Measurements from ENCODE around the gene KRT13.

KRT13 gene

DNA sequence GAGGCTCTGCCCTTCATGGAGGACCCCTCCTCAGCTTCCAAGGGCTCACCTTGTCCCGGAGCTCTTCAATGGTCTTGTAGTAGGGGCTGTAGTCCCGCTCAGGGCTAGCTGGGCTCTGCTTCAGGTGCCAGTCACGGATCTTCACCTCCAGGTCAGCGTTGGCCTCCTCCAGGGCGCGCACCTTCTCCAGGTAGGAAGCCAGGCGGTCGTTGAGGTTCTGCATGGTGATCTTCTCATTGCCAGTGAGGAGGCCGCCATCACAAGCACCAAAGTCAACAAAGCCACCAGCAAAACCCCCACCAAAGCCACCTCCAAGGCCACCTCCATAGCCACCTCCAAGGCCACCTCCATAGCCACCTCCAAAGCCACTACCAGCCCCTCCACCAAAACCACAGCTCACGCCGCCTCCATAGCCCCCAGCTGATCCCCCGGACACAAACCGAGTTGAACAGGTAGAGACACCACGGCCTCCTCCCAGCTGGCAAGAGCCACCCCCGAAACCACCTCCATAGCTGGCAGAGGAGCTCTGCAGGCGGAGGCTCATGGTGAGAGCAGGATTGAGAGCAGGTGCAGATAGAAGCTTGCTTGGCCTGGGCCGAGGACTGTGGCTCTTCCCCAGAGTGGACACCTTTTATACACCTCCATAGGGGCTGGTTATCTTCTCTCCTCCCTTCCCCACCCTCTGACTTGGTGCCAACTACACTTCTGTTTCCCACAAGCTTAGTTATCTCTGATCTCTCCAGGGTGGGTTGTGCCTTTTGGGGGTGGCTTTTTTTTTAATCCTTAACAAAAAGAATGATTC is at the start of gene KRT13:
Gene KRT13, minus strand, starts transcription at position 606 of the 802 bp plus-strand sequence. Its CDS starts 62 bp downstream, at position 544.
- Histone ChIP-seq H3K27ac (no peak within 1 kb of the TSS), H3K4me3 (ENCODE audit: low read depth, low read length) (no peak within 1 kb of the TSS), H3K36me3 (no peaks in the 10 kb centered on the region), H3K27me3 (ENCODE audit: insufficient read depth, low read depth, severe bottlenecking) (no peaks in the 10 kb centered on the region), H3K9me3 (ENCODE audit: severe bottlenecking) (no peaks in the 10 kb centered on the region)
- DNase-seq, result no peak
- TF ChIP-seq, protein P1, sequence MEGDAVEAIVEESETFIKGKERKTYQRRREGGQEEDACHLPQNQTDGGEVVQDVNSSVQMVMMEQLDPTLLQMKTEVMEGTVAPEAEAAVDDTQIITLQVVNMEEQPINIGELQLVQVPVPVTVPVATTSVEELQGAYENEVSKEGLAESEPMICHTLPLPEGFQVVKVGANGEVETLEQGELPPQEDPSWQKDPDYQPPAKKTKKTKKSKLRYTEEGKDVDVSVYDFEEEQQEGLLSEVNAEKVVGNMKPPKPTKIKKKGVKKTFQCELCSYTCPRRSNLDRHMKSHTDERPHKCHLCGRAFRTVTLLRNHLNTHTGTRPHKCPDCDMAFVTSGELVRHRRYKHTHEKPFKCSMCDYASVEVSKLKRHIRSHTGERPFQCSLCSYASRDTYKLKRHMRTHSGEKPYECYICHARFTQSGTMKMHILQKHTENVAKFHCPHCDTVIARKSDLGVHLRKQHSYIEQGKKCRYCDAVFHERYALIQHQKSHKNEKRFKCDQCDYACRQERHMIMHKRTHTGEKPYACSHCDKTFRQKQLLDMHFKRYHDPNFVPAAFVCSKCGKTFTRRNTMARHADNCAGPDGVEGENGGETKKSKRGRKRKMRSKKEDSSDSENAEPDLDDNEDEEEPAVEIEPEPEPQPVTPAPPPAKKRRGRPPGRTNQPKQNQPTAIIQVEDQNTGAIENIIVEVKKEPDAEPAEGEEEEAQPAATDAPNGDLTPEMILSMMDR (IDR thresholded peaks at IDR 0.05; ENCODE audit: low read depth, low read length), result no peak

DNA sequence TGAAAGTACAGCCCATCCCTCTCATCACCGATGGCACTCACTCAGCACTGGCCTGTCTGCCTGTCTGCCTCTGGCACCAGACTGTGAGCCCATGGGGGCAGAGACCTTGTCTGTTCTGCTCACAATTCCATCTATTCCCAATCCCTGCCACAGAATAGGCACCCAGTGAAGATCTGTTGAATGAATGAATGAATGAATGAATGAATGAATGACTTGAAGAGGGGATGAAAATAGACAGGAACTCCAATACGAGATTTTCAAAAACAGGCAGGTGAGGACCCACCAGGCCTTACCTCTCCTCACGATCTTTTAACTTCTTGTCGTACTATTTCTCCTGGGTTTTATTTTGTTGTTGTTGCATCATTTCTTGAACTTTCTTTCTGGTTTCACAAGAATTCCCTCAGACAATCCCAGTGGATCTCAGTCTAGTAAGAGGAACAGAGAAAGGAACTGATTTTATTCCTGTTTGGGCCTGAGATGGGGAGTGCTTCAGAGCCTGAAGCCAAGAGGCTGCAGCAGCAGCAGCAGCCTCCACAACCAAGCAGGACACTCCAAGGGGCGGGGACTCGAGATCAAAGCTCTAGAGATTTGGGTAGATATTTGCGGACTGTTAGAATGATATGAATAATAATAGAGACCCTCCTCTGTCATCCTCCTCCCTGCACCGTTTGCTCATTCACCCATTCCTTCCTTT is 48.7 kb upstream of the KRT13 start:
- TF ChIP-seq, protein P1 (IDR thresholded peaks at IDR 0.05; ENCODE audit: low read depth, low read length), result no peak
- no peaks in the 10 kb centered on the region for H3K27me3 ChIP-seq (ENCODE audit: insufficient read depth, low read depth, severe bottlenecking)

DNA sequence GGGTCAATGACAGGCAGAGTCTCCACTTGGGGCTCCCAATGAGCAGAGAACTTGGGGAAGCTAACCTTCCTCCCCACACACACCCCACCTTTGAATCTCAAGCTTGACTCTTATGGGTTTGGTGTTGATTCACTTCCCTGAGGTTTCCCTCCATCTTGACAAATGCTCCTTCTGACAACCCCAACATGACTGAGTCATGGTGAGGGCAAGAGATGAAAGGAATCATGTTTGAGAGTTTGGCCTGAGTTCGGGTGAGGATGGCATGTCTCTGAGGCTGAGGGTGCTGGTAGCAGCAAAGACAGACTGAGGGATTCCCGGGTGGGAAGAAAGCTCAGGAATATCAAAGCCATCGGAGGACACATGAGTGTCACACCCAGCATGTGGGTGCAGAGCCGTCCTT is 47.8 kb upstream of the KRT13 start:
- Histone ChIP-seq H3K36me3 (no peaks in the 10 kb centered on the region), H3K27me3 (ENCODE audit: insufficient read depth, low read depth, severe bottlenecking) (no peaks in the 10 kb centered on the region), H3K9me3 (ENCODE audit: severe bottlenecking) (peaks cover 1% of the 10 kb centered on the region), H3K27ac (no peak overlapping the region), H3K4me3 (ENCODE audit: low read depth, low read length) (no peak overlapping the region)
- DNase-seq, result no peak
- TF ChIP-seq, protein P1 (IDR thresholded peaks at IDR 0.05; ENCODE audit: low read depth, low read length), result no peak

More for the DNA sequence above, 48.7 kb upstream of the KRT13 start:
- Histone ChIP-seq H3K27ac (no peak overlapping the region), H3K4me3 (ENCODE audit: low read depth, low read length) (no peak overlapping the region), H3K36me3 (no peaks in the 10 kb centered on the region), H3K9me3 (ENCODE audit: severe bottlenecking) (no peaks in the 10 kb centered on the region)
- DNase-seq, result no peak

DNA sequence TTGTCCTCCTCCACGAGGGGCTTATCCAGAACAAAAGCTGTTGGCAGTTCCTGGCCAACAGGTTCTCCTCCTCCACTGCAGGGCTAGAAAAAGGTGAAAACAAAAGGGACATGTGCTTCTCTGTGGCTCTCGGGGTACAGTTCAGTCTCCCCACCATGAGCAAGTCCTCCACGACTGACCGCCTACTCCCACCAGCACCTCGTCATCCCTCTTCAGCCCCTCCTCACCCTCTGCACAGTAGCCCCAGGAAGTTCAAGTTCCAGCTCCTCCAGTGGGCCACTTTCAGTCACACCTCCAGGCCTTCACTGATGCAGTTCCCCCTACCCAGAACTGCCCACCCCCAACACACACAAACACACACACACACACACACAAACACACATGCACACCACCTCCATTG is 47.0 kb upstream of the KRT13 start:
- DNase-seq, result no peak
- no peaks in the 10 kb centered on the region for H3K36me3 ChIP-seq
- TF ChIP-seq, protein P1 (IDR thresholded peaks at IDR 0.05; ENCODE audit: low read depth, low read length), result no peak
- no peaks in the 10 kb centered on the region for H3K27me3 ChIP-seq (ENCODE audit: insufficient read depth, low read depth, severe bottlenecking)
- H3K9me3 ChIP-seq (ENCODE audit: severe bottlenecking), result peaks cover 4% of the 10 kb centered on the region
- H3K27ac ChIP-seq, result no peak overlapping the region
- no peak overlapping the region for H3K4me3 ChIP-seq (ENCODE audit: low read depth, low read length)

DNA sequence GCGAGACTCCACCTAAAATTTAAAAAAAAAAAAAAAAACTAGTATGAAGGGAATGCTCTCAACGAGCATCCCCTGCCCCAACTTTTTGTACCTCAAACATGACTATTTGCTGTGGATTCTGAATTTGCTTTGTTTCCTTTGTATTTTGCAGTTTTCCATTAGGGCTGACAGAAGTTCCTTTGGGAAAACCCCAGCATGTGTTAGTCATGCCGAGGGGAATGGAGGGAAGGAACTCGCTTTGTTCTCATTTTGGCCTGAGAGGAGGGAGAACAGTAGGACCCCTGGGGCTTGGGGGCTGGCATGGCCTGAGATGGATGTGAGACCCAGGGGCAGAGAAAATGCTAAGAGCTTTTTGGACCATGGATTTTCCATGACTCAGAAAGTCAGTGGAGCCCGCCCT is 46.0 kb upstream of the KRT13 start:
- TF ChIP-seq, protein P1 (IDR thresholded peaks at IDR 0.05; ENCODE audit: low read depth, low read length), result no peak
- Histone ChIP-seq H3K27ac (no peak overlapping the region), H3K27me3 (ENCODE audit: insufficient read depth, low read depth, severe bottlenecking) (no peaks in the 10 kb centered on the region), H3K4me3 (ENCODE audit: low read depth, low read length) (no peak overlapping the region), H3K36me3 (no peaks in the 10 kb centered on the region), H3K9me3 (ENCODE audit: severe bottlenecking) (peaks cover 11% of the 10 kb centered on the region)
- no peak for DNase-seq
